K562 (cell line): ENCODE data around the gene BCL2L1. TPM values are rescaled to one million over a fixed set of nuclear protein-coding genes. Genes with fewer than 3 reads are reported as not detected.

Experiments
- ATAC-seq: fragments of 200-7000 bp; cut with Tn5 transposase; 3 replicates; pipeline ENCODE4 v1.9.1; 2020; ENCODE audit warnings: moderate library complexity
- BruUV-seq: library from RNA; stranded (reverse); fragments of 400-500 nt; replicated peaks from 2 replicates; lab custom pipeline; 2021; lab: Mats Ljungman, UMichigan
- CTCF ChIA-PET: fragments of 300-600 bp; formaldehyde crosslinking; extraction: SDS; loops from one replicate; lab custom pipeline; 2021; ENCODE audit warnings: low intra/inter-chr PET ratio; lab: Yijun Ruan, JAX
- POLR2A ChIA-PET: fragments of 300-600, 350-650 bp; sonication (Branson Sonifier 250); formaldehyde crosslinking; extraction: SDS; loops from one replicate; lab custom pipeline; 2021; ENCODE audit warnings: antibody characterized with exemption, inconsistent platforms; lab: Yijun Ruan, JAX
- DNase-seq, 4 experiments: peaks; one replicate each; pipeline versions ENCODE4 v3.0.0 to v3.0.0-alpha.2; 2011 to 2018; ENCODE audit warnings: low spot score in 3 of 4, mixed read lengths in 3 of 4; ENCODE audit errors: extremely low read depth in 1 of 4
- FAIRE-seq: peaks from 2 replicates; lab custom pipeline; 2011; peaks lifted over from hg19 to GRCh38; lab: Jason Lieb, UNC
- H2AFZ ChIP-seq: 2 replicates; pipeline ENCODE4 v1.6.0; 2011; ENCODE audit warnings: low read depth, low read length, control low read depth, inconsistent platforms
- H3K27ac ChIP-seq: fragments of 200-600 bp; 3 replicates; pipeline ENCODE4 v1.8.0; 2011; ENCODE audit warnings: low read depth, mild to moderate bottlenecking, control low read depth, inconsistent platforms, low read length, moderate library complexity, mixed read lengths; ENCODE audit errors: extremely low read depth
- H3K27me3 ChIP-seq, 2 experiments: fragments of 300-600 bp in 1 of 2; 2 replicates in 1 of 2; 3 replicates in 1 of 2; pipeline versions ENCODE4 v1.6.0 to v1.8.0; 2011; ENCODE audit warnings: inconsistent platforms in 2 of 2, low read length in 2 of 2, mild to moderate bottlenecking in 1 of 2, mixed read lengths in 1 of 2, moderate library complexity in 1 of 2; ENCODE audit not compliant: control insufficient read depth in 2 of 2, insufficient read depth in 2 of 2
- H3K36me3 ChIP-seq: fragments of 300-600 bp; 3 replicates; pipeline ENCODE4 v1.8.0; 2011; ENCODE audit warnings: mild to moderate bottlenecking, low read length, inconsistent platforms; ENCODE audit not compliant: control insufficient read depth, insufficient read depth
- H3K4me1 ChIP-seq, 2 experiments: fragments of 200-600 bp in 1 of 2; replicated peaks in 1 of 2; 2 replicates in 1 of 2; 3 replicates in 1 of 2; pipeline versions ENCODE4 v1.5.1 to v1.8.0; 2011; ENCODE audit warnings: inconsistent platforms in 2 of 2, low read length in 2 of 2, mild to moderate bottlenecking in 1 of 2, mixed read lengths in 1 of 2, moderate library complexity in 1 of 2; ENCODE audit not compliant: control insufficient read depth in 2 of 2, insufficient read depth in 2 of 2
- H3K4me2 ChIP-seq: 2 replicates; pipeline ENCODE4 v1.6.1; 2011; ENCODE audit warnings: low read length, control low read depth, inconsistent platforms, mixed read lengths; ENCODE audit not compliant: insufficient read depth
- H3K4me3 ChIP-seq: fragments of 200-600 bp; sonication (generic), shearing (Covaris generic); 2 replicates; pipeline ENCODE4 v1.5.1; 2016; ENCODE audit warnings: control low read depth, inconsistent platforms
- H3K79me2 ChIP-seq: fragments of 200-600 bp; 3 replicates; pipeline ENCODE4 v1.8.0; 2011; ENCODE audit warnings: low read length, inconsistent platforms; ENCODE audit not compliant: control insufficient read depth, insufficient read depth
- H3K9ac ChIP-seq, 2 experiments: 2 replicates each; pipeline versions ENCODE4 v1.6.0 to v1.6.1; 2011; ENCODE audit warnings: low read depth in 2 of 2, low read length in 2 of 2, control low read depth in 1 of 2, inconsistent platforms in 1 of 2, mild to moderate bottlenecking in 1 of 2, mixed read lengths in 1 of 2; ENCODE audit not compliant: insufficient read depth in 1 of 2
- H3K9me1 ChIP-seq: one replicate; pipeline ENCODE4 v1.6.0; 2011; ENCODE audit warnings: inconsistent platforms, mild to moderate bottlenecking, low read length, moderate library complexity; ENCODE audit not compliant: control insufficient read depth, insufficient read depth
- H3K9me3 ChIP-seq: replicated peaks from 2 replicates; pipeline ENCODE4 v1.5.1; 2011; ENCODE audit warnings: low read depth, low read length, inconsistent platforms; ENCODE audit not compliant: control insufficient read depth, insufficient read depth
- H4K20me1 ChIP-seq: replicated peaks from 2 replicates; pipeline ENCODE4 v1.6.1; 2011; ENCODE audit warnings: low read length, inconsistent platforms, mixed read lengths; ENCODE audit not compliant: control insufficient read depth, insufficient read depth
- ATF7 ChIP-seq: fragments of 450-650 bp; IDR thresholded peaks from 2 replicates; pipeline ENCODE4 v1.7.1; 2014; ENCODE audit warnings: mild to moderate bottlenecking, moderate library complexity
- BACH1 ChIP-seq: fragments of 200-800 bp; sonication (Bioruptor generic); IDR thresholded peaks from 2 replicates; pipeline ENCODE4 v1.6.1; 2016; ENCODE audit warnings: missing genetic modification characterization, missing compliant biosample characterization
- BCOR ChIP-seq: fragments of 450-650 bp; IDR thresholded peaks from 2 replicates; pipeline ENCODE4 v1.6.1; 2016
- CBX1 ChIP-seq: sonication (generic); IDR thresholded peaks from 2 replicates; pipeline ENCODE4 v1.6.1; 2016; ENCODE audit warnings: antibody characterized with exemption, low read depth, mild to moderate bottlenecking
- EP300 ChIP-seq: IDR thresholded peaks from 2 replicates; pipeline ENCODE4 v1.6.1; 2012; ENCODE audit warnings: low read length, improper control_type of control experiment
- EP400 ChIP-seq: fragments of 450-650 bp; IDR thresholded peaks from 2 replicates; pipeline ENCODE4 v1.6.1; 2017; ENCODE audit warnings: antibody characterized with exemption, mild to moderate bottlenecking, moderate library complexity
- FOXJ3 ChIP-seq: sonication (generic); formaldehyde crosslinking; IDR thresholded peaks from 2 replicates; pipeline ENCODE4 v1.4.0; 2020; ENCODE audit warnings: mild to moderate bottlenecking, missing genetic modification reagents
- IRF2 ChIP-seq: sonication (generic); formaldehyde crosslinking; IDR thresholded peaks from 2 replicates; pipeline ENCODE4 v1.8.1; 2022; ENCODE audit warnings: mild to moderate bottlenecking, missing genetic modification reagents
- KLF6 ChIP-seq: fragments of 250-450 bp; sonication (Bioruptor Pico); IDR thresholded peaks from 2 replicates; pipeline ENCODE4 v1.4.0; 2020; ENCODE audit warnings: mild to moderate bottlenecking, moderate library complexity, borderline replicate concordance
- MAFK ChIP-seq: IDR thresholded peaks from 2 replicates; pipeline ENCODE4 v1.6.1; 2011; ENCODE audit warnings: low read length, improper control_type of control experiment
- MEF2D ChIP-seq: conservative IDR thresholded peaks from 2 replicates; pipeline ENCODE4 v1.6.1; 2016; ENCODE audit warnings: low read depth, missing genetic modification characterization, missing compliant biosample characterization
- NFXL1 ChIP-seq: fragments of 450-650 bp; formaldehyde crosslinking; IDR thresholded peaks from 2 replicates; pipeline ENCODE4 v1.4.0; 2021; ENCODE audit warnings: mild to moderate bottlenecking
- NKRF ChIP-seq: fragments of 450-650 bp; IDR thresholded peaks from 2 replicates; pipeline ENCODE4 v1.6.1; 2016; ENCODE audit warnings: borderline replicate concordance
- POLR2B ChIP-seq: fragments of 450-650 bp; IDR thresholded peaks from 2 replicates; pipeline ENCODE4 v1.6.1; 2018; ENCODE audit warnings: low read depth; ENCODE audit not compliant: partially characterized antibody
- RAD21 ChIP-seq, 2 experiments: fragments of 250-450 bp in 1 of 2; fragments of 450-650 bp in 1 of 2; sonication (Bioruptor Pico) in 1 of 2; formaldehyde crosslinking in 1 of 2; IDR thresholded peaks in 1 of 2; conservative IDR thresholded peaks in 1 of 2; 2 replicates each; pipeline versions ENCODE4 v1.4.0 to v1.8.0; 2020 to 2022; ENCODE audit warnings: mild to moderate bottlenecking in 2 of 2, moderate library complexity in 1 of 2
- RAD51 ChIP-seq: fragments of 450-650 bp; IDR thresholded peaks from 2 replicates; pipeline ENCODE4 v1.7.1; 2016; ENCODE audit warnings: low read depth, mild to moderate bottlenecking, borderline replicate concordance
- RBM25 ChIP-seq: fragments of 200-400 bp; formaldehyde crosslinking; IDR thresholded peaks from 2 replicates; pipeline ENCODE4 v1.6.1; 2018; ENCODE audit warnings: low read length, low read depth, moderate library complexity; ENCODE audit not compliant: severe bottlenecking
- SETDB1 ChIP-seq: IDR thresholded peaks from one replicate; pipeline ENCODE4 v1.6.1; 2012; ENCODE audit warnings: low read length, control low read depth, inconsistent platforms
- SNIP1 ChIP-seq: fragments of 450-650 bp; IDR thresholded peaks from 2 replicates; pipeline ENCODE4 v1.7.1; 2017; ENCODE audit warnings: low read depth, mild to moderate bottlenecking
- TBL1XR1 ChIP-seq, 2 experiments: IDR thresholded peaks; 2 replicates each; pipeline ENCODE4 v1.6.1; 2012; ENCODE audit warnings: improper control_type of control experiment in 2 of 2, low read length in 2 of 2, mild to moderate bottlenecking in 1 of 2
- ZBTB1 ChIP-seq: sonication (generic); formaldehyde crosslinking; IDR thresholded peaks from 2 replicates; pipeline ENCODE4 v1.8.1; 2023; ENCODE audit warnings: missing genetic modification reagents, low read depth, mild to moderate bottlenecking, borderline replicate concordance
- ZEB2 ChIP-seq: fragments of 450-650 bp; IDR thresholded peaks from 2 replicates; pipeline ENCODE4 v1.6.1; 2016
- WGBS: fragments of 100-300 bp; shearing (Covaris generic); methylation state at CpG from one replicate; pipeline ENCODE4 v1.1.6; 2016; ENCODE audit warnings: low coverage, mixed read lengths; ENCODE audit not compliant: insufficient coverage; ENCODE audit errors: missing lambda C conversion rate; 5-methylcytosine and 5-hydroxymethylcytosine counted together
- in situ Hi-C: fragments of 300-500 bp; cut with MboI; formaldehyde crosslinking; loops from 4 replicates; pipeline ENCODE4 v1.15.0; 2018; ENCODE audit warnings: inconsistent platforms, mixed read lengths
- intact Hi-C: fragments of 100-400 bp; cut with micrococcal nuclease; formaldehyde crosslinking; loops from 2 replicates; pipeline ENCODE4 v1.14.2; 2022
- polyA plus RNA-seq, 8 experiments: library from polyadenylated mRNA; depleted of rRNA in 4 of 8; stranded (reverse) in 5 of 8; unstranded in 3 of 8; fragments of >200 nt; fragmentation: Nextera tagmentation in 2 of 8; fragmentation: Illumina TruSeq in 1 of 8; extraction: Ambion mirVana in 2 of 8; extraction: Trizol in 1 of 8; gene quantifications; 2 replicates each; pipeline versions ENCODE4 v1.2.1 to v1.2.3, GENCODE V29; 2011 to 2014; ENCODE audit warnings: inconsistent platforms in 1 of 8, missing spikeins in 1 of 8
- total RNA-seq, 7 experiments: library from RNA; depleted of rRNA in 6 of 7; stranded (reverse); fragments of >200 nt in 6 of 7; fragmentation: Illumina TruSeq in 2 of 7; extraction: Trizol in 2 of 7; gene quantifications; 2 replicates each; pipeline versions ENCODE4 v1.2.1 to v1.2.3, GENCODE V29; 2011 to 2021; ENCODE audit warnings: low replicate concordance in 1 of 7

Gene BCL2L1
- total and polyA plus RNA-seq, 9 of the 15 experiments (the other 6 are each of a cell fraction or from before 2014, with no cell fraction given), result 3.3 to 182 (median 120) TPM

- TSS peak; percentile 24 for BruUV-seq
- H2AFZ ChIP-seq, result peak overlapping the region; percentile 92
- peak overlapping the region; percentile 59 to 87 for H3K9ac ChIP-seq
- CTCF ChIA-PET, result interaction anchor here (0.9 to 3.6 kb wide), 2 partner anchors 61 to 78 kb away, joined by 3 to 66 read pairs; partner anchors contain the start of gene BCL2L1
- no peaks in the 10 kb centered on the region for H3K9me1 ChIP-seq
- peaks cover 48 to 51% of the 10 kb centered on the region in 2 experiments for H3K4me1 ChIP-seq
- whole genome bisulfite sequencing, result 2% methylated on average over 29 of the region's 31 CpGs
- no peaks in the 10 kb centered on the region for H4K20me1 ChIP-seq
- intact Hi-C loops, result loop anchor here (1.0 kb wide), 3 partner anchors 15 to 62 kb away; no protein-coding TSS in a partner anchor
- peak overlapping the region; percentile 84 for H3K4me2 ChIP-seq
- POLR2A ChIA-PET, result interaction anchor here (0.6 to 3.1 kb wide), 26 partner anchors 9 to 117 kb away, joined by 3 to 35 read pairs (median 4); partner anchors contain the start of genes BCL2L1, ID1 and TPX2
- peak overlapping the region; percentile 34 for H3K4me3 ChIP-seq
- H3K79me2 ChIP-seq, result peaks cover 28% of the 10 kb centered on the region
- peak overlapping the region; percentile 77 for H3K27ac ChIP-seq
- in situ Hi-C loops, result loop anchor here (10.0 kb wide), 1 partner anchor 63 kb away; the partner anchor contains the start of gene BCL2L1
- FAIRE-seq (peak; percentile 85), DNase-seq (peak; percentile 90 to 95 (median 92)), ATAC-seq (peak; percentile 88)
- no peaks in the 10 kb centered on the region for H3K27me3 ChIP-seq
- peaks cover 36% of the 10 kb centered on the region for H3K36me3 ChIP-seq
- no peaks in the 10 kb centered on the region for H3K9me3 ChIP-seq
- no peak for TF ChIP-seq SETDB1
- peak; percentile 53; the same call in 1 of the 2 replicates for TF ChIP-seq NFXL1
- peak; percentile 49; the same call in 1 of the 2 replicates for TF ChIP-seq EP300
- peak; percentile 26; the same call in 1 of the 2 replicates for TF ChIP-seq RAD51
- peak; percentile 55 to 63 for TF ChIP-seq RAD21 (CRISPR knock-in tag; conservative IDR thresholded peaks at IDR 0.05 in 1 of 2, IDR thresholded peaks at IDR 0.05 in 1 of 2)
- no peak for TF ChIP-seq IRF2 (CRISPR knock-in tag)
- peak; percentile 57; the same call in 1 of the 2 replicates for TF ChIP-seq MEF2D (tag)
- peak; percentile 70 for TF ChIP-seq ATF7
- TF ChIP-seq CBX1, result peak; percentile 67; the same call in 1 of the 2 replicates
- no peak; the same call in 1 of the 2 replicates for TF ChIP-seq ZBTB1 (CRISPR knock-in tag)
- peak; percentile 2; the same call in 1 of the 2 replicates for TF ChIP-seq MAFK
- peak; percentile 87 for TF ChIP-seq RBM25
- TF ChIP-seq KLF6 (CRISPR knock-in tag), result 0 out of 2 replicates have a peak, but pooled peaks have one; percentile 11
- peak; percentile 89 for TF ChIP-seq BCOR
- peak in 1 of 2 experiments; percentile 40; a peak in 1 of 4 replicates for TF ChIP-seq TBL1XR1 (IDR thresholded peaks at IDR 0.05; ENCODE audit: low read length in 2 of 2)
- TF ChIP-seq NKRF, result peak; percentile 87; the same call in 1 of the 2 replicates
- TF ChIP-seq BACH1 (tag), result no peak
- TF ChIP-seq POLR2B, result peak; percentile 70
- TF ChIP-seq ZEB2, result peak; percentile 43; the same call in 1 of the 2 replicates
- no peak for TF ChIP-seq SNIP1
- peak; percentile 60 for TF ChIP-seq EP400
- no peak for TF ChIP-seq FOXJ3 (CRISPR knock-in tag)
Measured at GRCh38 chr20:31661625-31662371, 60.9 kb downstream of the BCL2L1 start.
